GM23338 (cell line): ENCODE results near the gene GRM8. TPM values are rescaled to one million over a fixed set of nuclear protein-coding genes. Genes with fewer than 3 reads are reported as not detected.

Source experiments
- ATAC-seq: fragments of 200-7000 bp; cut with Tn5 transposase; 3 replicates; pipeline ENCODE4 v1.9.1; 2020
- DNase-seq: peaks from one replicate; pipeline ENCODE4 v3.0.0-alpha.2; 2015; ENCODE audit warnings: low spot score
- H2AFZ ChIP-seq: fragments of 200-600 bp; sonication (generic); 2 replicates; pipeline ENCODE4 v1.8.0; 2016; ENCODE audit warnings: antibody characterized with exemption, mild to moderate bottlenecking, moderate library complexity
- H3F3A ChIP-seq: fragments of 200-600 bp; sonication (generic); replicated peaks from 2 replicates; pipeline ENCODE4 v1.8.0; 2017; ENCODE audit warnings: antibody characterized with exemption, mixed run types, low read depth
- H3K27ac ChIP-seq: fragments of 200-600 bp; sonication (generic); 2 replicates; pipeline ENCODE4 v1.6.1; 2016; ENCODE audit warnings: low read depth
- H3K27me3 ChIP-seq: fragments of 200-600 bp; sonication (generic); 2 replicates; pipeline ENCODE4 v1.8.0; 2016; ENCODE audit warnings: mild to moderate bottlenecking, mixed run types, moderate library complexity; ENCODE audit not compliant: insufficient read depth
- H3K36me3 ChIP-seq: fragments of 200-600 bp; sonication (generic); 2 replicates; pipeline ENCODE4 v1.8.0; 2016; ENCODE audit warnings: mild to moderate bottlenecking; ENCODE audit not compliant: insufficient read depth
- H3K4me1 ChIP-seq: fragments of 200-600 bp; sonication (generic); 2 replicates; pipeline ENCODE4 v1.8.0; 2016; ENCODE audit warnings: mild to moderate bottlenecking, moderate library complexity; ENCODE audit not compliant: insufficient read depth
- H3K4me2 ChIP-seq: fragments of 200-600 bp; sonication (generic); 2 replicates; pipeline ENCODE4 v1.7.1; 2017; ENCODE audit warnings: mixed run types
- H3K4me3 ChIP-seq: fragments of 200-600 bp; sonication (generic); 2 replicates; pipeline ENCODE4 v1.6.1; 2016; ENCODE audit warnings: mixed run types
- H3K79me2 ChIP-seq: fragments of 200-600 bp; sonication (generic); replicated peaks from 2 replicates; pipeline ENCODE4 v1.8.0; 2017; ENCODE audit warnings: mild to moderate bottlenecking; ENCODE audit not compliant: insufficient read depth
- H3K9me2 ChIP-seq: fragments of 200-600 bp; sonication (generic); 2 replicates; pipeline ENCODE4 v1.8.0; 2017; ENCODE audit not compliant: insufficient read depth
- H4K20me1 ChIP-seq: fragments of 200-600 bp; sonication (generic); replicated peaks from 2 replicates; pipeline ENCODE4 v1.8.0; 2017; ENCODE audit warnings: mild to moderate bottlenecking; ENCODE audit not compliant: insufficient read depth
- H3K27ac Mint-ChIP-seq: 2 replicates; pipeline ENCODE4 v1.8.0; 2020; ENCODE audit warnings: inconsistent platforms, mild to moderate bottlenecking, moderate library complexity, mixed read lengths
- H3K27me3 Mint-ChIP-seq: 3 replicates; pipeline ENCODE4 v1.8.0; 2022; ENCODE audit warnings: low read depth, mild to moderate bottlenecking, moderate library complexity, mixed read lengths, inconsistent platforms; ENCODE audit not compliant: insufficient read depth, poor library complexity
- H3K36me3 Mint-ChIP-seq: 3 replicates; pipeline ENCODE4 v1.8.0; 2021; ENCODE audit warnings: low read depth, mild to moderate bottlenecking, inconsistent platforms, moderate library complexity, mixed read lengths
- H3K4me1 Mint-ChIP-seq: 3 replicates; pipeline ENCODE4 v1.8.0; 2020; ENCODE audit warnings: mild to moderate bottlenecking, inconsistent platforms, mixed read lengths
- H3K4me3 Mint-ChIP-seq: 3 replicates; pipeline ENCODE4 v1.8.0; 2021; ENCODE audit warnings: moderate library complexity, mild to moderate bottlenecking, inconsistent platforms, mixed read lengths
- H3K9me3 Mint-ChIP-seq: 3 replicates; pipeline ENCODE4 v1.8.0; 2020; ENCODE audit warnings: moderate library complexity, mild to moderate bottlenecking, inconsistent platforms, mixed read lengths
- CREB1 ChIP-seq: fragments of 250-450 bp; sonication (Bioruptor Pico); IDR thresholded peaks from 2 replicates; pipeline ENCODE4 v1.5.0; 2020; ENCODE audit warnings: low read depth, mild to moderate bottlenecking, moderate library complexity
- CTCF ChIP-seq, 2 experiments: fragments of 200-600 bp in 1 of 2; sonication (generic) in 1 of 2; conservative IDR thresholded peaks; 2 replicates each; pipeline versions ENCODE4 v1.5.1 to v1.6.1; 2016 to 2017; ENCODE audit warnings: antibody characterized with exemption in 2 of 2, low read depth in 2 of 2, mild to moderate bottlenecking in 2 of 2, moderate library complexity in 1 of 2
- EZH2 ChIP-seq: fragments of 200-600 bp; sonication (generic); IDR thresholded peaks from one replicate; pipeline ENCODE4 v1.8.0; 2017; ENCODE audit warnings: antibody characterized with exemption, mild to moderate bottlenecking, low read depth; ENCODE audit not compliant: unreplicated experiment
- EZH2phosphoT487 ChIP-seq: fragments of 200-600 bp; sonication (generic); IDR thresholded peaks from one replicate; pipeline ENCODE4 v1.8.1; 2018; ENCODE audit warnings: antibody characterized with exemption; ENCODE audit not compliant: unreplicated experiment
- JUNB ChIP-seq: IDR thresholded peaks from one replicate; pipeline ENCODE4 v1.6.1; 2016; ENCODE audit warnings: antibody characterized with exemption; ENCODE audit not compliant: unreplicated experiment
- NANOG ChIP-seq: IDR thresholded peaks from 2 replicates; pipeline ENCODE4 v1.6.1; 2016; ENCODE audit warnings: antibody characterized with exemption, borderline replicate concordance
- POLR2AphosphoS5 ChIP-seq: IDR thresholded peaks from 2 replicates; pipeline ENCODE4 v1.6.1; 2016; ENCODE audit warnings: antibody characterized with exemption, low read depth
- REST ChIP-seq: IDR thresholded peaks from one replicate; pipeline ENCODE4 v1.6.1; 2018; ENCODE audit warnings: antibody characterized with exemption; ENCODE audit not compliant: unreplicated experiment
- STAT1 ChIP-seq: IDR thresholded peaks from one replicate; pipeline ENCODE4 v1.6.1; 2016; ENCODE audit warnings: antibody characterized with exemption; ENCODE audit not compliant: unreplicated experiment
- ZNF114 ChIP-seq: fragments of 250-450 bp; sonication (Bioruptor Pico); IDR thresholded peaks from 2 replicates; pipeline ENCODE4 v1.5.0; 2020; ENCODE audit warnings: mild to moderate bottlenecking, moderate library complexity
- polyA plus RNA-seq: library from polyadenylated mRNA; unstranded; fragments of >200 nt; fragmentation: Nextera tagmentation; extraction: Ambion mirVana; gene quantifications from 2 replicates; pipeline ENCODE4 v1.2.1, GENCODE V29; 2016
- total RNA-seq: library from RNA; depleted of rRNA; stranded (reverse); fragments of >200 nt; shearing (Covaris generic); gene quantifications from 2 replicates; pipeline ENCODE4 v1.2.3, GENCODE V29; 2014

Gene GRM8
- total and polyA plus RNA-seq, 2 experiments from 2014 or later, result 1.9 to 6.6 TPM

- TF ChIP-seq EZH2 (no peak), CREB1 (CRISPR knock-in tag) (no peak), CTCF (conservative IDR thresholded peaks at IDR 0.05; ENCODE audit: low read depth in 2 of 2) (no peak), POLR2AphosphoS5 (no peak)
These were observed 841.5 kb downstream of the GRM8 start (continued) for GRCh38 chr7:126411032-126411820.

GRCh38 chr7:126403040-126403439 is 849.7 kb downstream of the GRM8 start:
- Histone ChIP-seq H3K79me2 (no peaks in the 10 kb centered on the region), H2AFZ (no peak overlapping the region), H3K36me3 (no peaks in the 10 kb centered on the region), H3F3A (no peaks in the 10 kb centered on the region), H3K27ac (no peak overlapping the region), H3K4me2 (no peak overlapping the region), H3K4me1 (no peaks in the 10 kb centered on the region), H4K20me1 (no peaks in the 10 kb centered on the region), H3K9me2 (no peaks in the 10 kb centered on the region), H3K27me3 (no peaks in the 10 kb centered on the region), H3K4me3 (no peak overlapping the region)
- no peak for ATAC-seq
- Mint-ChIP-seq H3K4me1 (peaks cover 8% of the 10 kb centered on the region; the same call in 2 of the 3 replicates), H3K9me3 (no peaks in the 10 kb centered on the region), H3K27me3 (peaks cover 2% of the 10 kb centered on the region), H3K36me3 (no peaks in the 10 kb centered on the region), H3K4me3 (no peak overlapping the region), H3K27ac (no peak overlapping the region)
- DNase-seq, result no peak
- TF ChIP-seq STAT1, result no peak
- TF ChIP-seq REST, result no peak
- no peak for TF ChIP-seq EZH2phosphoT487
- no peak for TF ChIP-seq POLR2AphosphoS5
- no peak for TF ChIP-seq JUNB
- no peak for TF ChIP-seq NANOG
- no peak for TF ChIP-seq ZNF114 (CRISPR knock-in tag)
- no peak for TF ChIP-seq EZH2
- TF ChIP-seq CTCF (conservative IDR thresholded peaks at IDR 0.05; ENCODE audit: low read depth in 2 of 2), result no peak
